Adipocyte (in vitro differentiated cells): ENCODE results near the gene C18orf32.
A peak's percentile ranks its signal among the peaks of the same experiment; 100 is the strongest.

Experiments used
- DNase-seq: peaks from one replicate; pipeline ENCODE4 v3.0.0-alpha.2; 2015; ENCODE audit warnings: low read depth
- H3K27me3 ChIP-seq: replicated peaks from 2 replicates; pipeline ENCODE4 v1.7.0; 2013; ENCODE audit warnings: mild to moderate bottlenecking, low read length, moderate library complexity; ENCODE audit not compliant: control insufficient read depth, insufficient read depth
- H3K36me3 ChIP-seq: 2 replicates; pipeline ENCODE4 v1.7.0; 2013; ENCODE audit warnings: low read length, mild to moderate bottlenecking, moderate library complexity; ENCODE audit not compliant: control insufficient read depth, insufficient read depth, severe bottlenecking
- H3K4me1 ChIP-seq: 2 replicates; pipeline ENCODE4 v1.7.0; 2013; ENCODE audit warnings: mild to moderate bottlenecking, low read length, moderate library complexity; ENCODE audit not compliant: control insufficient read depth, insufficient read depth
- H3K4me3 ChIP-seq: 2 replicates; pipeline ENCODE4 v1.7.0; 2013; ENCODE audit warnings: mild to moderate bottlenecking, low read length, moderate library complexity
- H3K9ac ChIP-seq: 2 replicates; pipeline ENCODE4 v1.7.0; 2013; ENCODE audit warnings: mild to moderate bottlenecking, low read length, moderate library complexity
- H3K9me3 ChIP-seq: 2 replicates; pipeline ENCODE4 v1.7.0; 2013; ENCODE audit warnings: mild to moderate bottlenecking, low read length, moderate library complexity; ENCODE audit not compliant: control insufficient read depth

The C18orf32 gene

DNA sequence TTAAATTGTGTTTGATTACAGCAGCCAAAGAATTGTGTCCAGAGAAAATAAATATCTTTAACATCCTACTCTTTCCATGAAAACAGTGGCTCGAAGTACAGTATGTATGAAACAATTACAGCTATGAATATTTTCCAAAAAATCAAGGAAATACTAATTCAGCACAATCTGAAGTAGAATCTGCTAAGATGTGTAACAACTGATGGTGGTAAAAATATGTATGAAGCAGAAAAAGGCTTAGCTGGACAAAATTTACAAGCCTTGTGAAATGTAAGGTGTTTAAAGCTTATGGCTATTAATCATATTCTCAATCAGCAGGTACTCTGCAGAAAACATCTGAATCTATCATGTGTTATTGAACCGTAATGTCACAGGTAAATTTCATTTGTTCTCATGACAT lies 43.2 kb downstream of the C18orf32 start:
- Histone ChIP-seq H3K9me3 (peaks cover 8% of the 10 kb centered on the region), H3K36me3 (no peaks in the 10 kb centered on the region), H3K9ac (no peak overlapping the region), H3K27me3 (no peaks in the 10 kb centered on the region), H3K4me1 (peaks cover 6% of the 10 kb centered on the region), H3K4me3 (no peak overlapping the region)
- DNase-seq, result no peak

GRCh38 chr18:49441338-49441938 lies 45.6 kb downstream of the C18orf32 start:
- no peaks in the 10 kb centered on the region for H3K36me3 ChIP-seq
- no peaks in the 10 kb centered on the region for H3K27me3 ChIP-seq
- H3K9ac ChIP-seq, result no peak overlapping the region
- no peaks in the 10 kb centered on the region for H3K9me3 ChIP-seq
- H3K4me3 ChIP-seq, result no peak overlapping the region
- H3K4me1 ChIP-seq, result peaks cover 5% of the 10 kb centered on the region
- no peak for DNase-seq

GRCh38 chr18:49435170-49435569 lies 51.9 kb downstream of the C18orf32 start:
- Histone ChIP-seq H3K9me3 (no peaks in the 10 kb centered on the region), H3K36me3 (no peaks in the 10 kb centered on the region), H3K27me3 (no peaks in the 10 kb centered on the region), H3K4me1 (no peaks in the 10 kb centered on the region), H3K9ac (no peak overlapping the region), H3K4me3 (no peak overlapping the region)
- DNase-seq, result peak; percentile 29

GRCh38 chr18:49432602-49433001 lies 54.4 kb downstream of the C18orf32 start:
- Histone ChIP-seq H3K9me3 (no peaks in the 10 kb centered on the region), H3K27me3 (no peaks in the 10 kb centered on the region)
- no peak for DNase-seq

DNA sequence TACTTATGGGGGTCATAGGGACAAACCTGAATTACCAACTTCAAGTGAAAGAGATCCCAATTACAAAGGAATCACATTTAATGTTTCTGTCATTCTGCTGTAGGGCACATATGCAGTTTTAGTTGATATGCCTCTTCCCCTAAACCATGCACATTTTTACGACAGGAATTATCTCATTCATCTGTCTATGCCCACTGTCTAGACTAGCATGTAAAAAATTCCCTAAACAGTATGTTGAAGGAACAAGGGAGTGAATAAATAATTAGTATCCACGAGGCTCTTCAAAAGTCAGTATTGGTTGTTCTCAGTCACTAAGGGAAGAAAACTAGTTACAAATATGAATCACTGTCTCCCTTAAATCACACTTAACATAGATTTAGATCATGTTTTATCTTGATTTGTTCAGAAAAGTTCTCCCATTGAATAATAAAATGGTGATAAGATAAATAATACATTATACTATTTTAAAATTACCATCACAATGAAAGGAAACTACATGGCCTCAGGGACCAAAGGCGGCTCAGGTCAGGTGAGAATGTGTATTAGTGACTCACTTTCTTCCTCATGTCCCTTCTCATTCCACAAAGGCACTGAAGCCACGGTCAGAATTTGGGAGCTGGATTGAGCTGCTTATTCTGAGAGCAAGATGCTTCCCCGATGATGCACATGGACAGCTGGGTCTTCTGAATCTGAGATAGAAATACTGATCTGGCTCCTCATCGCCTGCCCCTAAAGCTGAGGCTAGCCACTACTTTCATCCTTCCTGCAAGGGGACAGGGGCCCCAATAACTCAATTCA lies 55.7 kb downstream of the C18orf32 start:
- Histone ChIP-seq H3K27me3 (no peaks in the 10 kb centered on the region), H3K4me1 (no peaks in the 10 kb centered on the region), H3K36me3 (peaks cover 3% of the 10 kb centered on the region), H3K4me3 (no peak overlapping the region), H3K9me3 (no peaks in the 10 kb centered on the region), H3K9ac (no peak overlapping the region)
- DNase-seq, result no peak

More at GRCh38 chr18:49432602-49433001, 54.4 kb downstream of the C18orf32 start:
- no peak overlapping the region for H3K9ac ChIP-seq
- H3K36me3 ChIP-seq, result no peaks in the 10 kb centered on the region
- H3K4me1 ChIP-seq, result no peaks in the 10 kb centered on the region
- H3K4me3 ChIP-seq, result no peak overlapping the region
